ENCODE data around the gene BTBD6. TPM values are rescaled to one million over a fixed set of nuclear protein-coding genes. Genes with fewer than 3 reads are reported as not detected.
"Not testable (repeated sequence)": the region's sequence is repeated elsewhere in the genome, so short reads cannot be mapped to it uniquely, and the experiment has no call there.

Gene BTBD6
- polyA plus RNA-seq, 3 donors, result 30.8 to 38.3 (median 36.5) TPM

DNA sequence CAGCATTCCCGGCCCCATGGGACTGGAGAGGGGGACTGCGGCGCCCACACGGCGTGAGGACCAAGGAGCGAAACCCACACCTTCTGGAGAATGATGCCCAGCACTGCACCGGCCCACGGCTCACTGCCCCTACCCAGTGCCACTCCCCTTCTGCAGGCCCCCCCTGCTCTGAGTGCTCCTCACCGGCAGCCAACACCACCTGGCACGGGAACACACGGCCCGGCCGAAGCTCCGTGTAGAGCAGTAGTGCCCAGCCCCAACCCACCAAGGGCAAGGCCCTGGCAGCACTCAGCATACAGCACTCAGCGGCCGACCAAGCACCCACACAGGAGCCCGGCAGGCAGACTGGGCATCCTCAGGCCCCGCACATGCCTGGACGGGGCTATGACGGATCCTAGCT, 13.4 kb downstream of the BTBD6 start:
- DNase-seq (ENCODE audit: low read depth in 3 of 3, low spot score in 2 of 3), result no peak

DNA sequence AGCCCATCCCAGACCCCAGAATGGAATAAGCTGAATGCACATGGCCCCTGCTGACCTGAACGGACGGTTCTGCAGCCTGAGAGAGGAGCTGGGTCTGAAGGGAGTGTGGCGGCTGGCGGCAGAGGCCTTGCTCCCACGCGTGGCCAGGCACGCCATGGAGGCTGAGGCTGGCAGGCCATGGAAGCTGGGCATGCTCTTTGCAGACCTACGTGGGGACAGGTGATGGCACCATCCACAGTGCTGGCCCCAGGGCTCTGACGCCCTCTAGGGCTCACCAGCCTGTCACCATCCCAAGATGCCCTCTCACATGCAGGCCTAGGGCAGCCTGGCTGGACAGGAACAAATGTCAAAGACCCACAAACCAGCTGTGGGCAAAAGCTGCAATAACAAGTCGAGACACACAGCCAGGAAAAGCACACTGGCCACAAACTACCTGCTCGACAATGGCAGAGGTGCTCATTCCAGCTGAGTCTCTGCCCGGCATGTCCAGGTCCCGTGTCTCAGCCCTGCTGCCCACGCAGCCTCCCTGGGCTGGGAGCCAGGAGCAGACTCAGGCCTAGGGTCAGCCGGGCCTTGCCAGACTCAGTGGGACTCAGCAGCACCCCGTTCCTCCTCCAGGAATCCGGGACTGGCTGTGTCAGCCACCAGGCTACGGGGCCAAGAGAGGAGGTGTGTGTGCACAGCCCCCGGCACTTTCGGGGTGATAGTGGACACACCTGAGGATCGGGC, 19.7 kb downstream of the BTBD6 start:
- no peak for DNase-seq (ENCODE audit: low read depth in 3 of 3, low spot score in 2 of 3)

DNA sequence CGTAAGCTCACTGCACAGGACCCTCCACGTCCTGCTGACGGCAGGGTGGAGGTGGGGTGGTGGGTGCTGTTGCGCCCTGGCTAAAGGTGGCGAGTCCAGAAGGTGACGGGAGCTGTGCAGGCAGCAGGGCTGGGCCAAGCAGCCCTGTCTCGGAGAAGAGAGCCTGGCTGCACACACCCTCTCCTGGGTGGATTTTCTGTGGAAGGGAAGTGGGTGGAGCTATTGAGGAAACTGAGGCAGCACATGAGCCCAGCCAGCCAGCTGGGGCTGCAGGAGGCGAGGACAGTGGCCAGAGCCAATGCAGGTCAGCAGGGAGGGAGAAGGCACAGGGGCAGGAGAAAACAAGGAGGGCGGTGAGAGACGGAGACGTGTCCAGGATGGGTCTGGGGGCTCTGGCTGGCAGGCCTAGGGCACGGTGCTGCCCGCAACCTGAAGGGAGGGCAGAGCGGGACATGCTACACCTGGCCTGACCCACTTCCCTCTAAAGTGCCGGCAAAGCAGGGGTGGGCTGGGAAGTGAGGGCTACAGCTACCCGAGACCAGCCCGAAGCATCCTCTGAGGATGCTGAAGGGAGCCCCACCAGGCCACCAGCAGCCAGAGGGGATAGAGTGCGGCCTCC, 20.5 kb downstream of the BTBD6 start:
- DNase-seq (ENCODE audit: low read depth in 3 of 3, low spot score in 2 of 3), result no peak

DNA sequence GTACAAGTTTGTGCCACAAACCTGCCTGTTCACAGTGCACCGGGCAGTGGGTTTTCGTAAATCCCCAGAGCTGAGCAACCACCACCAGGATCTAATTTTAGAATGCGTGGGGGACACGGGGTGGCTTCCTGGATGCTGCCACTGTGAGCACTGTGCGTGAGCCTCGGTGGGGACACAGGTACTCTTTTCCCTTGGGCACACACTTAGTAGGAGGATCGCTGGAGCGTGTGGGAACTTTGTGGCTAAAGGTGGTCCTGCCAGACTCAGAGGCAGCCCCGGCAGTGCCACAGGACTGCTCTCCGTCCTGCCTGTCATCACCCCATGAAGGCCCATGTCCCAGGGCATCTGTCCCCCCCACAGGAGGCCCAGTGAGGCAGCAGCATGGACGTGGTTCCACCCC, 21.1 kb downstream of the BTBD6 start:
- no peak for DNase-seq (ENCODE audit: low read depth in 3 of 3, low spot score in 2 of 3)

DNA sequence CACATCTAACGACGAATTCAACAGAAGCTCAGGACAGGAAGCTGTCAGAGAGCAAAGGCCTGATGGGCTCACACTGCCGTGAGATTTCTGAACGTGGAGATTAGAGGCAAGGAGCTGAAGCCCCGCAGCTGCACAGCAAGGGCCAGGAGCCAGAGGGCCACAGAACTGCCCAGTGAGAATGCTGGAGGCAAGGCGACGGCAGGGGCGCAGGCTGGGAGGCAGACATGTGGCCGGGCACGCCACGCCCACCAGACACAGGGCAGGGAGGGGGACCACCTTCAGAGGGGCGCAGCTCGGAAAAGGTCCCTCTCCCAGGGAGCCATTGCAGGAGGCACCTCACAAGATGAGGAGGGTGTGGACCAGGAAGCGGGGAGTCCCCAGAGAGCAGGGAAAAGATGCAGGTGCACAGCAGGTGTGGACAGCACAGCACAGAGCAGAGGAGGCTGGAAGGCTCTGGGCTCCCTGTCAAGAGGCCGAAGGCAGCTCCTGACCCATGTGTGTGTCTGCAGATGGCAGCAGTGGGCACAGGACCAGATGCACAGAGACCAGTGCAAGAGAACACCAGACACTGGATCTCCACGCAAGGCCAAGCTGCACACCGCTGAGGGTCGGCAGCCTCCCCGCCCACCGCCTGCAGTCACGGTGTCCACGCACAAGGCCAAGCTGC, 23.0 kb downstream of the BTBD6 start:
- DNase-seq (ENCODE audit: low read depth in 3 of 3, low spot score in 2 of 3), result no peak

DNA sequence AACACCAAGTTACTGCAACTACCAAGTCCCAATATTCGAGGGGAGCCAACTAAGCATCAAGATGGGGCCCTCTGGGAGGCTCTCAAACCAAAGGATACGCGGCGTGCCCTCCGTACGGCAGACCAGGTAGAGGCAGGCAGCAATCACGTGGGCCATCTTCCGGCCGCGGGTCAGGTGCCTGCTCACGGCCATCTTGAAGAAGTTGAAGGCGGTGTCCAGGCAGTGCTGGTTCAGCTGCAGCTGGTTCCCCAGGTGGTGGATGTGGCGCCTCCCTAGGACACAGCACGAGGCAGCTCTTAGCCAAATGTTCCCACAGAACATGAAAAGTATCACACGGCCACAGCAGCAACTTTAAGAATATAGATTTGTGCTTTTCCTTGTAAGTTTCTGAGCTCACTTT, 24.3 kb downstream of the BTBD6 start:
- DNase-seq (ENCODE audit: low read depth in 3 of 3, low spot score in 2 of 3), result no peak

DNA sequence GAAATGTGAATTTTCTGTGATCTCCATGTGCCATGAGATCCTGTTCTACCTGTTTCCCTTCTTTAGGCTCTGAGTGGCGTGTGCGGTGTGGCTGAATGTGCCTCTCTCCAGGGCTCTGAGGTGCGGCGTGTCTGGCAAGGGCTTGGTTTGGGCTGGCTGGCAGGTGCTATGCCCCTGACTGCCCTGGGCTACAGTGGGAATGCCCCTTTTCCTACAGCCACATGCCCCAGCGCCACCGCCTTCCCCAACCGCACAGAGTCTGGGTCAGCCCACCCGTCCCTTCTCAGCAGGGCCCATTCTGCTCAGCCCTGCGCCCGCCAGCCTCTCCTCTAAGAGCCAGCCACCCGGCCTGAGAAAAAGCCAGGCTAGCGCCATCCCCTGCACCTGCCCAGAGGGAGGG, 24.7 kb downstream of the BTBD6 start:
- no peak for DNase-seq (ENCODE audit: low read depth in 3 of 3, low spot score in 2 of 3)

DNA sequence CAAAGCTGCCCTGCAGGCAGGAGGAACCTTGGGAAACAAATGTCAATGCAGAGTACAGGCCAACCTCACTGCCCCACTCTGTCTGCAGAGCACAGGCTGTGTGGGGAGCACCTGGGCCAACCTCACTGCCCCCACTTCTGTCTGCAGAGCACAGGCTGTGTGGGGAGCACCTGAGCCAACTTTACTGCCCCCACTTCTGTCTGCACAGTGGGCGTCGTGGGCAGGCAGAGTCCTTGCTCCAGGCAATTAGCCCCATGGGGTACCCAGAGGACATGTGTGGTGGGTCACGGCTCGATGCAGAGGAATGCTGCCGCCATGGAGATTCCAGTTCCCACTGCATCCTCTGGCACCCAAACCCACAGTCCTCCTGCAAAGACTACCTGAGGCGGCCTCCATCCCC, 26.3 kb downstream of the BTBD6 start:
- no peak for DNase-seq (ENCODE audit: low read depth in 3 of 3, low spot score in 2 of 3)

DNA sequence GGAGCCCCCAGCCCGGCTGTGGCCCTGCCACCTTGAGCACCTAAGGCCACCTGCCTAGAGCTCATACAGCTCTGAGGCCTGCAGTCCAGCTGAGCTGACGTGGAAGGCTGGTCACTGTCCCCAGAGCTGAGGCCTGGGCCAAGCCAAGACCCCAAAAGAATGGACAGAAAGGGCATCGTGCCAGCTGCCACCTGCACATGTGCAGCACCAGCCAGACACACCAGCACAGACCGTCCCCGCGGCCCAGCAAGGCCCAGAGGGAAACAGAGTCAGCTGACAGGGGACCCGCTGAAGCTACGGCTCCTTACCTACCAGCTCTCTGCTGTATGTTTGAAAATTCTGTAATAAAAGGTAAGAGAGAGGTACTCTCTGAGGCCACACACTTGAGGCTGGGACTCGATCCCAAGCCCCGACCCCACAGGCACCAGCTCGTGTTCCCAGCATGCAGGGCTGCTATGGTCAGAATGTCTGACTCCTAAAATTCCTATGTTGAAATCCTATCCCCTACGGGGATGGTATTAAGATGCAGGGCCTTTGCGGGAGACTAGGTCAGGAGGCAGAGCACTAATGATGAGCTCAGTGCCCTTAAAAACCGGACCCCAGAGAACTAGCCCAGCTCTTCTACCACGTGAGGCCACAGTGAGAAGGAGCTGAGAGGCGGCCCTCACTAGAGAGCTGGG, 27.1 kb downstream of the BTBD6 start:
- DNase-seq (ENCODE audit: low read depth in 3 of 3, low spot score in 2 of 3), result no peak

DNA sequence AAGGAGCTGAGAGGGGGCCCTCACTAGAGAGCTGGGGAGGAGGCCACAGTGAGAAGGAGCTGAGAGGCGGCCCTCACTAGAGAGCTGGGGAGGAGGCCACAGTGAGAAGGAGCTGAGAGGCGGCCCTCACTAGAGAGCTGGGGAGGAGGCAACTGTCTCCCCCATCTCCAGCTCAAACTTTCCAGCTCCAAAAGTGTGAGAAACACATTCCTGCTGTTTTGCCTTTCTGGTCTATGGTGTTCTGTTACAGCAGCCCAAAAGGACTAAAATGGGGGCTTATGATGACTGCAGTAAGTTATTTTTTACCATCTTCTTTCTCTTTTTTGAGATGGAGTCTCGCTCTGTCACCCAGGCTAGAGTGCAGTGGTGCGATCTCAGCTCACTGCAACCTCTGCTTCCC, 29.1 kb downstream of the BTBD6 start:
- not testable (repeated sequence) for DNase-seq (ENCODE audit: low read depth in 3 of 3, low spot score in 2 of 3)

DNA sequence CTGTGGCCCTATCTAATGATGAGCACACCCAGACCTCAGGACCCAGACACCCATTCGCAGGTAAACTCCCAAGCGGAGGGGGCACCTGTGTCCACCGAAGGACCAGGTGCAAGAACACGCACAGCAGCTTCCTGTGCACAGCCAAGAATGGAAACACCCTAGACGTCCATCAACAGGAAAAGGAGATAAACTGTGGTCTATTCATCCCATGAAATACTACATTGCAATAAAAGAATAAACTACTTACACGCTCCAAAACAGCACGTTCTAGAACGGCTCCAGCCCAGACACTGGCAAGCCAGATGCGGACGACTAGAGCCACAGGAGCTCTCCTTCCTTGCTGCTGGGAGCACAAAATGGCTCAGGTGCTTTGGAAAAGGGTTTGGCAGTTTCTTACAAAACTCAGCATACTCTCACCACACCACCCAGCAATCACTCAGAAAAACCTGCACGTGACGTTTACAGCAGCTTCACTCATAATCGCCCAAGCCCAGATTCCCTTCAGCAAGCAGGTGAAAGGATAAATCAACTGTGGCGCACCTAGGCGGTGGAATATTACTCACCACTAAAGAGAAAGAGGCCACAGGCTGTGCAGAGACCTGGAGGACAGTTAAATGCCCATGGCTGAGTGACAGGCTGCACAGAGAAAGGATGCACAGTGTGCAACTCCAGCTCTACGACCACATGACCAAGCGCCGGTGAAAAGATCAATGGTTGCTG, 31.5 kb downstream of the BTBD6 start:
- DNase-seq (ENCODE audit: low read depth in 3 of 3, low spot score in 2 of 3), result no peak

DNA sequence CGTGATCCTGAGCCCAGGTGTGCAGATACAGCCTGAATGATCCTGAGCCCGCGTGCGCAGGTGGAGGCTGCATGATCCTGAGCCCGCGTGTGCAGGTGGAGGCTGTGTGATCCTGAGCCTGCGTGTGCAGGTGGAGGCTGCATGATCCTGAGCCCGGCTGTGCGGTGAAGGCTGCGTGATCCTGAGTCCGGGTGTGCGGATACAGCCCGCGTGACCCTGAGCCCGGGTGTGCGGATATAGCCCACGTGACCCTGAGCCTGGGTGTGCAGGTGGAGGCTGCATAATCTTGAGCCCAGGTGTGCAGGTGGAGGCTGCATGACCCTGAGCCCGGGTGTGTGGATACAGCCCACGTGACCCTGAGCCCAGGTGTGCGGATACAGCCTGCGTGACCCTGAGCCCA, 32.2 kb downstream of the BTBD6 start:
- DNase-seq (ENCODE audit: low read depth in 3 of 3, low spot score in 2 of 3), result no peak

DNA sequence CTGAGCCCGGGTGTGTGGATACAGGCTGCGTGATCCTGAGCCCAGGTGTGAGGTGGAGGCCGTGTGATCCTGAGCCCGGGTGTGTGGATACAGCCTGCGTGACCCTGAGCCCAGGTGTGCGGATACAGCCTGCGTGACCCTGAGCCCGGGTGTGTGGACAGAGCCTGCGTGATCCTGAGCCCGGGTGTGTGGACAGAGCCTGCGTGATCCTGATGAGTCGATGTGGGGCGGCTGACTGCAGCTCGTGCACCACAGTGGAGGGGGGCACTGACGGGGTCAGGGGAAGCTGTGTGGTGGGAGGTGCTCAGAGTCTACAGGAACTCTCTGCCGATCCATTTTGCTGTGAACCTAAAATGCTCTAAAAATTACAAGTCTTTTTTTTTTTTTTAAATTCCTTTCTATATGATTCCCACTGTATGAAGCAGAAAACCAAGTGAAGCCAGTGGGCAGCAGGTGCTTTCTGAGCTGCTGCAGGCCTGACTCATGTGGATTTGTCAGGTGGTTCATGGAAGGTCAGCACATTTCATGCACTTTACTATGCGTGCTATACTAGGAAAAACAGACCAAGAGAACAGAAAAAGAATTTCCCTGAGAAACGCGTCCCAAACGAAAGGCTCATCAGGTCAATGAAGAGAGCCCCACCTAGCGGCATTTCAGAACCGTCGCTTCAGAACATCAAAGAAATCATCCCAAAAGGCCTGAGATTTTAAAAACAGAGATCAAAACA, 33.2 kb downstream of the BTBD6 start:
- no peak for DNase-seq (ENCODE audit: low read depth in 3 of 3, low spot score in 2 of 3)

DNA sequence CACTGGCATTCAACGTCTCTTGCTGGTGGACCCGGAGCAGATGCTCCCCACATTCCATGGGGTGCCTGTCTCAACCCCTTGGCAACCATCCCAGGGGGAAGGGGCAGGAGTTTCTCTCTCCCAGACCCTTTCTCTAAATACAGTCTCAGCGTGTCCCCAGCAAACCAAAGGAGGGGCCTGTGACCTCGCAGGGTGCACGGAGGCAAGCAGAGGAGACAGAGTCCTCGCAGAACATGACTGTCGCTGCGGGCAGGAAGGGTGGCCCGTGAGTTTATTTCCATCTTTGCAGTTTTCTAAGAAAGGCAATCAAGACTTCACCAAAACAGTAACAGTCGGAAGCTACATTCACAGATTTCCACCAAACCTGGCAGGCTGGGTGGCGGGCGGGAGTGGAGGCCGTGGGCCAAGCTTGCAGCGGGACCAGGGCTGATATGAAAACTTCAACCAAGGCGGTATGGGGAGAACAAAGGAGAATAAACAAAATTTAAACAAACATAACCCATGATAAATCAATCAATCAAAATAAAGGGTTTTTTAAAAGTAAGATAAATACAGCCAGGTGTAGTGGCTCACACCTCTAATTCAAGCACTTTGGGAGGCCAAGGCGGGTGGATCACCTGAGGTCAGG, 33.9 kb downstream of the BTBD6 start:
- no peak for DNase-seq (ENCODE audit: low read depth in 3 of 3, low spot score in 2 of 3)

DNA sequence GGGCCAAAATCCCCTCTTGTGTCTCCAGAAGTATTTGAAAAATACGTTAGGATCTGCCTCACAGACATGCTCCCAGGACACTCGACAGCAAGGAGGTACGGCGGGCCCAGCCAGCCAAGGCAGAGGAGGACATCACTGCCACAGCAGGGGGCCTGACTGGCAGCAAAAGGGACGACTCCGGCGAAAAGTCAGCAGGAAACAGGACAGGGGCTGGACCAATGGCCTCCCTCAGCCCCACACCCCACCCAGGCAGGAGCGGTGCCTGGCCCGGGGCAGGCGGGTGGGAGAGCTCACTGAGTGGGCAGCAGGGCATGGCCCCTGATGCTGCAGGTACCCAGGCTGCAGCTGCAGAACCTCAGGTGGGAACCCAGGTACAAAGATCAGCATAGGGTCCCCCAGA, 34.7 kb downstream of the BTBD6 start:
- no peak for DNase-seq (ENCODE audit: low read depth in 3 of 3, low spot score in 2 of 3)

DNA sequence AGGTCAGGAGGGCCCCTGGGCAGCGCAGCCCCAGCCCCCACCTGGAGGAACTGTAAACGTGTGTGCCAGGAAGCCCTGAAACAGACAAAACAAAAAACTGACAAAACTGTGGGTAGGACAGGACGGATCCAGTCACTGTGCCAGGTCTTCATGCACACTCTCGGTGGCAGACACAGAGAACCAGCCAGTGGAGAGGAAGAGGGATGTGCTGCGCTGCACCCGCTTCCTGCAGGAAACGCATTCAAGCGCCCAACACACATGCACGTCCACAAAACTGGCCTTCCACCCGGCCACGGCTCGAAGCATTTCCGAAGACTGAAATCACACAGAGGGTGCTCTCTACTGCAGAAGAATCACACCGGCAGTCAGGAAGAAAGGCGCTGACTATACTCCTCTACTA, 35.6 kb downstream of the BTBD6 start:
- no peak for DNase-seq (ENCODE audit: low read depth in 3 of 3, low spot score in 2 of 3)

DNA sequence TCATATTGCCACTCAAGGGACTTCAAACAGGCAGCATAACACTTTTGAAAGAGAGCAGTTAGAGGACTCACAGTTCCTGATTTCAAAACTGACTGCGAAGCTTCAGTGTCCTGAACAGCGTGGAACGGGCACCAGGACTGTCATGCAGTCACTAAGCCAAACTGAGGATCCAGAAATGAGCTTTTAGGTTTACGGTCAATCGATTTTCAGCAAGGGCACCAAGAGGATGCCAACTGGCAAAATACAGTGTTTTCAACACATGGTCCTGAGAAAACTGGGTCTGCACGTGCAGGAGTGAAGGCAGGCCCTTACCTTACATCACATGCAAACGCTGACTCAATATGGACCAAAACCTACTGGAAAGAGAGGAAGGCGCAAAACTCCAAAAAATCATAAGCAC, 36.8 kb downstream of the BTBD6 start:
- DNase-seq (ENCODE audit: low read depth in 3 of 3, low spot score in 2 of 3), result no peak

DNA sequence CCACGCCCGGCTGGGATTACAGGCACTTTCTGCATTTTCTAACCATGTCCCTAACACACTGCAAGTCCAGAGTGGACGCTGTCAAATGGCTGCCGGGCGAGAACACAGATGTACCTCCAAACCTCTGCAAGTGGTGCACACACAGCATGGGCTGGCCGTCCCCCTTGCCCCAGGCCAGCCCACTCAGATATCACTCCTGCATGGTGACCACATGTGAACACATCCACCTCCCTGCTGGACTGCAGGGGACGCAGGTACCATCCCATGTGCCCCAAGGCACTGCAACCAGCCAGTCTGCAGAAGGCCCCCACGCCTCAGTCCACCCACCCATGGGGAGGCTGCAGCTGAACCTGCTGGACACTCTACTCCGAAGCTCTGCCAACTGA, 38.4 kb downstream of the BTBD6 start:
- DNase-seq (ENCODE audit: low read depth in 3 of 3, low spot score in 2 of 3), result no peak

DNA sequence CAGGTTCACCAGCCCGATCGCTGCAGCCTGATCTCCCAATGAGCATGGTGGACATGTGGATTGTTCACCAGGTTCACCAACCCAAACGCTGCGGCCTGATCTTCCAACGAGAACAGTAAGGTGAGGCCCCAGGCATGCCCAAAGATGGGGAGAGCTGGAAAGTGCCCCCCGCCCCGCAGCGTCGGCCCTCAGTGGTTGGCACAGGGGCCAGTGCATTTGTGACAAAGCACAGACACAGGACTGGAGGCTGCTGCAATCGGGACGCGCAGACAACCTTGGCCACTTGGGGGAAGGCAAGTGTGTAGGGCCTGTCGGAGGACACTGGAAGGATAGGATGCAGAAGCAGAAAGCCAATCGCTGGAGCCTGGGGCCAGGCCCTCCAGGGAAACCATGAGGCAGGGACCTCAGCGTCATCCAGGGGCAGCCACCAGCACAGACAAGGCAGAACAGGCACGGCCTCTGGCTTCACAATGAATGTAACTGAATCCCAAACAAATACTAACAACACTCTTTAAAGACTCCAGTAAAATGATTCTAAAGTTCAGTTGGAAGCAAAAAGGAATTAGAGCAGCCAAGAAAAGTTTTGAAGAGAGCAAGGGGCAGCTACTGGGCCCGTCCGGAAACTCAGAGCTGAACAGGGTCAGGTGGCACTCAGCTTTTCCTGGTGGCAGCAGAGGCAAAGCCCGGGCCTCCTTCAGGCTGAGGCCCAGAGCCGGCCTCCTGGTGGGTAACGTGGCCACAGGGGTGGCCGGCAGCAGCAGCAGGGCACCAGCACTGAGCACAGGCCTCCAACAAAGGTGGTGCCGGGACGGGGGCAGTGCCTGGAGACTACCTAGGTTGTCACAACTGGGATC, 39.1 kb downstream of the BTBD6 start:
- no peak for DNase-seq (ENCODE audit: low read depth in 3 of 3, low spot score in 2 of 3)

Data from right renal cortex interstitium (tissue), 3 donors.